HL-60 (cell line): Measurements from ENCODE around the gene IFT22.
A peak's percentile ranks its signal among the peaks of the same experiment; 100 is the strongest.
"Not testable (repeated sequence)": the region's sequence is repeated elsewhere in the genome, so short reads cannot be mapped to it uniquely, and the experiment has no call there.

ENCODE experiments used
- DNase-seq, 2 experiments: peaks; one replicate each; pipeline ENCODE4 v3.0.0-alpha.2; 2010 to 2020; ENCODE audit warnings: low read depth in 1 of 2, low spot score in 1 of 2
- H3K27ac ChIP-seq: fragments of 250-450 bp; sonication (Bioruptor Pico); replicated peaks from 2 replicates; pipeline ENCODE4 v1.5.1; 2020; ENCODE audit warnings: mild to moderate bottlenecking, moderate library complexity
- H3K27me3 ChIP-seq: fragments of 250-450 bp; sonication (Bioruptor Pico); 2 replicates; pipeline ENCODE4 v1.5.1; 2021; ENCODE audit warnings: mild to moderate bottlenecking, moderate library complexity; ENCODE audit not compliant: insufficient read depth, poor library complexity, severe bottlenecking
- H3K4me3 ChIP-seq: replicated peaks from 2 replicates; pipeline ENCODE4 v1.5.1; 2011; ENCODE audit warnings: mild to moderate bottlenecking, control low read depth, low read length; ENCODE audit not compliant: insufficient read depth
- CTCF ChIP-seq: IDR thresholded peaks from one replicate; pipeline ENCODE4 v1.5.1; 2011; ENCODE audit warnings: low read length, control low read depth, inconsistent platforms; ENCODE audit not compliant: insufficient read depth
- GABPA ChIP-seq: IDR thresholded peaks from 2 replicates; pipeline ENCODE4 v1.6.1; 2012; ENCODE audit warnings: low read depth
- POLR2AphosphoS5 ChIP-seq: IDR thresholded peaks from 2 replicates; pipeline ENCODE4 v1.6.1; 2012; ENCODE audit warnings: low read depth
- REST ChIP-seq: IDR thresholded peaks from 2 replicates; pipeline ENCODE4 v1.6.1; 2012; ENCODE audit warnings: low read depth; ENCODE audit not compliant: insufficient replicate concordance
- SPI1 ChIP-seq: IDR thresholded peaks from 2 replicates; pipeline ENCODE4 v1.6.1; 2012; ENCODE audit warnings: low read depth, mild to moderate bottlenecking, borderline replicate concordance

The IFT22 gene

GRCh38 chr7:101271021-101271420, 50.6 kb downstream of the IFT22 start:
- Histone ChIP-seq H3K4me3 (no peak overlapping the region), H3K27me3 (no peaks in the 10 kb centered on the region), H3K27ac (no peak overlapping the region)
- TF ChIP-seq REST: no peak
- TF ChIP-seq CTCF: no peak
- TF ChIP-seq GABPA: no peak
- TF ChIP-seq SPI1: no peak
- no peak for TF ChIP-seq POLR2AphosphoS5
- DNase-seq: no peak

GRCh38 chr7:101269664-101270063, 51.9 kb downstream of the IFT22 start:
- no peak overlapping the region for H3K4me3 ChIP-seq
- H3K27me3 ChIP-seq: no peaks in the 10 kb centered on the region
- no peak for TF ChIP-seq GABPA
- TF ChIP-seq POLR2AphosphoS5: no peak
- no peak for TF ChIP-seq REST
- no peak for TF ChIP-seq SPI1
- no peak for TF ChIP-seq CTCF
- no peak for DNase-seq
- no peak overlapping the region for H3K27ac ChIP-seq

GRCh38 chr7:101265622-101266516, 55.7 kb downstream of the IFT22 start:
- no peak overlapping the region for H3K27ac ChIP-seq
- H3K27me3 ChIP-seq: no peaks in the 10 kb centered on the region
- no peak for TF ChIP-seq SPI1
- no peak for TF ChIP-seq POLR2AphosphoS5
- no peak for TF ChIP-seq REST
- DNase-seq: no peak
- no peak overlapping the region for H3K4me3 ChIP-seq

- not testable (repeated sequence) for H3K4me3 ChIP-seq, H3K27me3 ChIP-seq, H3K27ac ChIP-seq
- DNase-seq: peak in 1 of 2 experiments; percentile 37
These were observed 57.4 kb downstream of the IFT22 start for GRCh38 chr7:101264102-101264706.
